A549 (cell line): ENCODE measurements around the gene ZNF581.

Source experiments
- CEBPB ChIP-seq, 2 experiments: fragments of >200 bp in 1 of 2; sonication (Bioruptor Twin) in 1 of 2; formaldehyde crosslinking in 1 of 2; IDR thresholded peaks; 2 replicates each; pipeline ENCODE4 v1.6.1; 2012 to 2016
- CHD2 ChIP-seq: fragments of 150-350 bp; IDR thresholded peaks from 2 replicates; pipeline ENCODE4 v1.6.1; 2014; ENCODE audit warnings: low read length; ENCODE audit not compliant: partially characterized antibody
- ELK1 ChIP-seq: fragments of 150-350 bp; IDR thresholded peaks from 2 replicates; pipeline ENCODE4 v1.6.1; 2014; ENCODE audit warnings: low read depth, mild to moderate bottlenecking, low read length
- NFE2L2 ChIP-seq: fragments of 150-350 bp; conservative IDR thresholded peaks from 2 replicates; pipeline ENCODE4 v1.6.1; 2014; ENCODE audit warnings: low read length
- RNF2 ChIP-seq: fragments of 200-600 bp; sonication (generic); IDR thresholded peaks from 2 replicates; pipeline ENCODE4 v1.6.1; 2016; ENCODE audit warnings: low read depth, mild to moderate bottlenecking, antibody characterized with exemption, moderate library complexity, borderline replicate concordance
- SMC3 ChIP-seq: fragments of >200 bp; sonication (Bioruptor Twin); formaldehyde crosslinking; IDR thresholded peaks from 3 replicates; pipeline ENCODE4 v1.6.1; 2018; ENCODE audit warnings: inconsistent platforms
- TF ChIP-seq, protein P1 (sequence below): fragments of >200 bp; sonication (Bioruptor Twin); formaldehyde crosslinking; IDR thresholded peaks from 3 replicates; pipeline ENCODE4 v1.5.1; 2016
- TF ChIP-seq, protein P2 (sequence below): IDR thresholded peaks from 2 replicates; pipeline ENCODE4 v1.6.1; 2012; ENCODE audit warnings: low read depth, borderline replicate concordance
- TF ChIP-seq, protein P3 (sequence below): fragments of 200-600 bp; sonication (generic); IDR thresholded peaks from 2 replicates; pipeline ENCODE4 v1.6.1; 2016; ENCODE audit warnings: antibody characterized with exemption, mild to moderate bottlenecking, moderate library complexity

GRCh38 chr19:55673889-55674288 is 30.4 kb downstream of the ZNF581 start:
- TF ChIP-seq, protein P1, sequence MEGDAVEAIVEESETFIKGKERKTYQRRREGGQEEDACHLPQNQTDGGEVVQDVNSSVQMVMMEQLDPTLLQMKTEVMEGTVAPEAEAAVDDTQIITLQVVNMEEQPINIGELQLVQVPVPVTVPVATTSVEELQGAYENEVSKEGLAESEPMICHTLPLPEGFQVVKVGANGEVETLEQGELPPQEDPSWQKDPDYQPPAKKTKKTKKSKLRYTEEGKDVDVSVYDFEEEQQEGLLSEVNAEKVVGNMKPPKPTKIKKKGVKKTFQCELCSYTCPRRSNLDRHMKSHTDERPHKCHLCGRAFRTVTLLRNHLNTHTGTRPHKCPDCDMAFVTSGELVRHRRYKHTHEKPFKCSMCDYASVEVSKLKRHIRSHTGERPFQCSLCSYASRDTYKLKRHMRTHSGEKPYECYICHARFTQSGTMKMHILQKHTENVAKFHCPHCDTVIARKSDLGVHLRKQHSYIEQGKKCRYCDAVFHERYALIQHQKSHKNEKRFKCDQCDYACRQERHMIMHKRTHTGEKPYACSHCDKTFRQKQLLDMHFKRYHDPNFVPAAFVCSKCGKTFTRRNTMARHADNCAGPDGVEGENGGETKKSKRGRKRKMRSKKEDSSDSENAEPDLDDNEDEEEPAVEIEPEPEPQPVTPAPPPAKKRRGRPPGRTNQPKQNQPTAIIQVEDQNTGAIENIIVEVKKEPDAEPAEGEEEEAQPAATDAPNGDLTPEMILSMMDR, result no peak
- TF ChIP-seq CHD2, result no peak
- TF ChIP-seq, protein P2, sequence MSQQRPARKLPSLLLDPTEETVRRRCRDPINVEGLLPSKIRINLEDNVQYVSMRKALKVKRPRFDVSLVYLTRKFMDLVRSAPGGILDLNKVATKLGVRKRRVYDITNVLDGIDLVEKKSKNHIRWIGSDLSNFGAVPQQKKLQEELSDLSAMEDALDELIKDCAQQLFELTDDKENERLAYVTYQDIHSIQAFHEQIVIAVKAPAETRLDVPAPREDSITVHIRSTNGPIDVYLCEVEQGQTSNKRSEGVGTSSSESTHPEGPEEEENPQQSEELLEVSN, result no peak
- TF ChIP-seq NFE2L2, result no peak
- TF ChIP-seq CEBPB (IDR thresholded peaks at IDR 0.05), result no peak
- TF ChIP-seq, protein P3, sequence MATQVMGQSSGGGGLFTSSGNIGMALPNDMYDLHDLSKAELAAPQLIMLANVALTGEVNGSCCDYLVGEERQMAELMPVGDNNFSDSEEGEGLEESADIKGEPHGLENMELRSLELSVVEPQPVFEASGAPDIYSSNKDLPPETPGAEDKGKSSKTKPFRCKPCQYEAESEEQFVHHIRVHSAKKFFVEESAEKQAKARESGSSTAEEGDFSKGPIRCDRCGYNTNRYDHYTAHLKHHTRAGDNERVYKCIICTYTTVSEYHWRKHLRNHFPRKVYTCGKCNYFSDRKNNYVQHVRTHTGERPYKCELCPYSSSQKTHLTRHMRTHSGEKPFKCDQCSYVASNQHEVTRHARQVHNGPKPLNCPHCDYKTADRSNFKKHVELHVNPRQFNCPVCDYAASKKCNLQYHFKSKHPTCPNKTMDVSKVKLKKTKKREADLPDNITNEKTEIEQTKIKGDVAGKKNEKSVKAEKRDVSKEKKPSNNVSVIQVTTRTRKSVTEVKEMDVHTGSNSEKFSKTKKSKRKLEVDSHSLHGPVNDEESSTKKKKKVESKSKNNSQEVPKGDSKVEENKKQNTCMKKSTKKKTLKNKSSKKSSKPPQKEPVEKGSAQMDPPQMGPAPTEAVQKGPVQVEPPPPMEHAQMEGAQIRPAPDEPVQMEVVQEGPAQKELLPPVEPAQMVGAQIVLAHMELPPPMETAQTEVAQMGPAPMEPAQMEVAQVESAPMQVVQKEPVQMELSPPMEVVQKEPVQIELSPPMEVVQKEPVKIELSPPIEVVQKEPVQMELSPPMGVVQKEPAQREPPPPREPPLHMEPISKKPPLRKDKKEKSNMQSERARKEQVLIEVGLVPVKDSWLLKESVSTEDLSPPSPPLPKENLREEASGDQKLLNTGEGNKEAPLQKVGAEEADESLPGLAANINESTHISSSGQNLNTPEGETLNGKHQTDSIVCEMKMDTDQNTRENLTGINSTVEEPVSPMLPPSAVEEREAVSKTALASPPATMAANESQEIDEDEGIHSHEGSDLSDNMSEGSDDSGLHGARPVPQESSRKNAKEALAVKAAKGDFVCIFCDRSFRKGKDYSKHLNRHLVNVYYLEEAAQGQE, result no peak
- no peak for TF ChIP-seq RNF2
- no peak for TF ChIP-seq ELK1
- TF ChIP-seq SMC3, result no peak
